Glomerular visceral epithelial cell (primary cell): Measurements from ENCODE around the gene ABR.
"Not testable (repeated sequence)": the region's sequence is repeated elsewhere in the genome, so short reads cannot be mapped to it uniquely, and the experiment has no call there.

ENCODE experiments used
- DNase-seq: peaks from one replicate; pipeline ENCODE4 v3.0.0-alpha.2; 2016; ENCODE audit errors: extremely low spot score

ABR gene

GRCh38 chr17:1047879-1048470 is 131.8 kb downstream of the ABR start:
- DNase-seq = no peak

- DNase-seq = no peak
Measured at GRCh38 chr17:1047177-1047878, 132.5 kb downstream of the ABR start.

- DNase-seq = no peak
Measured at GRCh38 chr17:1045456-1045855, 134.3 kb downstream of the ABR start.

- not testable (repeated sequence) for DNase-seq
Measured at GRCh38 chr17:1044387-1045009, 135.3 kb downstream of the ABR start.

- DNase-seq = no peak
Measured at GRCh38 chr17:1043601-1044251, 136.1 kb downstream of the ABR start.

- DNase-seq = no peak
Measured at GRCh38 chr17:1042486-1042885, 137.3 kb downstream of the ABR start.

GRCh38 chr17:1041746-1042145 is 138.0 kb downstream of the ABR start:
- DNase-seq = no peak

- no peak for DNase-seq
Measured at GRCh38 chr17:1040216-1040600, 139.6 kb downstream of the ABR start.

GRCh38 chr17:1039511-1040215 is 140.1 kb downstream of the ABR start:
- no peak for DNase-seq

GRCh38 chr17:1039123-1039507 is 140.7 kb downstream of the ABR start:
- no peak for DNase-seq

- no peak for DNase-seq
Measured at GRCh38 chr17:1038459-1039122, 141.2 kb downstream of the ABR start.

- DNase-seq = no peak
Measured at GRCh38 chr17:1037238-1037879, 142.4 kb downstream of the ABR start.

- DNase-seq = no peak
Measured at GRCh38 chr17:1036845-1037237, 142.9 kb downstream of the ABR start.

GRCh38 chr17:1036171-1036844 is 143.5 kb downstream of the ABR start:
- no peak for DNase-seq

GRCh38 chr17:1035546-1036170 is 144.1 kb downstream of the ABR start:
- DNase-seq = no peak

GRCh38 chr17:1034652-1035210 is 145.1 kb downstream of the ABR start:
- DNase-seq = no peak

- DNase-seq = no peak
Measured at GRCh38 chr17:1033503-1033902, 146.3 kb downstream of the ABR start.

GRCh38 chr17:1032391-1032790 is 147.4 kb downstream of the ABR start:
- DNase-seq = no peak

- no peak for DNase-seq
Measured at GRCh38 chr17:1031711-1032110, 148.1 kb downstream of the ABR start.
